ELF-1 (cell line): ENCODE results near the gene METTL23.
"Not testable (repeated sequence)": the region's sequence is repeated elsewhere in the genome, so short reads cannot be mapped to it uniquely, and the experiment has no call there.

Experiments
- DNase-seq: peaks from one replicate; pipeline ENCODE4 v3.0.0-alpha.2; 2016; ENCODE audit warnings: low read depth, low spot score

METTL23 gene

DNA sequence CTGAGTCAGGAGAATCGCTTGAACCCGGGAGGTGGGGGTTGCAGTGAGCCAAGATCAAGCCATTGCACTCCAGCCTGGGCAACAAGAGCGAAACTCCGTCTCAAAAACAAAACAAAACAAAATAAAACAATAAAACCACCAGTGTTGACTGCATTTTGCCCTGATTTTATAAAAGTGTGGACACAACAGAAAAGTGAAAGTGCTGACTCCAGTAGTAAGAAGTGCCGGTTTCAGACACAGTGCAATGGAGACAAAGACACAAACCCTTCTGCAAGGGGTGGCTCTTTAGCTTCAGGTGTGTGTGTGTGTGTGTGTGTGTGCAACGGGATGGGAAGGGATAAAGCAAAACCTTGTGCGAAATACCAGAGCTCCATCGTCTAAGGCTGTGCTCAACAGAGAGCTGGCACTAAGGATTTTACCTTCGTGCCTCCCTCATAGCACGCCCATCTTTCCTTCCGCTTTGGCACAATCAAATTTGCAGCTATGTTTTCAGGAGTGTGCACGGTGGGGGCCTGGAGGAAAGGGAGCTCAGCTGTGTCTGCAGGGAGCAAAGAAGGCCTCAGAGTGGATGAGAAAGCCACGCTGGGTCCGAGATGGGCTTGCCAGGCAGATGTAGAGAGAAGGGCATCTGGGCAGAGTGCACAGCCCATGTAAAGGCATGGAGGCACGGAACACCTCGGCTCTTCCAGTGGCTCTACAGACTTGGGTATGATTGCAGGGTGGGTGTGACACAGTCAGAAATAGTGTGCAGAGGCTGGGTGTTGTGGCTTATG lies 31.4 kb upstream of the METTL23 start:
- DNase-seq: no peak

GRCh38 chr17:76696763-76697701 lies 29.6 kb upstream of the METTL23 start:
- DNase-seq: no peak

DNA sequence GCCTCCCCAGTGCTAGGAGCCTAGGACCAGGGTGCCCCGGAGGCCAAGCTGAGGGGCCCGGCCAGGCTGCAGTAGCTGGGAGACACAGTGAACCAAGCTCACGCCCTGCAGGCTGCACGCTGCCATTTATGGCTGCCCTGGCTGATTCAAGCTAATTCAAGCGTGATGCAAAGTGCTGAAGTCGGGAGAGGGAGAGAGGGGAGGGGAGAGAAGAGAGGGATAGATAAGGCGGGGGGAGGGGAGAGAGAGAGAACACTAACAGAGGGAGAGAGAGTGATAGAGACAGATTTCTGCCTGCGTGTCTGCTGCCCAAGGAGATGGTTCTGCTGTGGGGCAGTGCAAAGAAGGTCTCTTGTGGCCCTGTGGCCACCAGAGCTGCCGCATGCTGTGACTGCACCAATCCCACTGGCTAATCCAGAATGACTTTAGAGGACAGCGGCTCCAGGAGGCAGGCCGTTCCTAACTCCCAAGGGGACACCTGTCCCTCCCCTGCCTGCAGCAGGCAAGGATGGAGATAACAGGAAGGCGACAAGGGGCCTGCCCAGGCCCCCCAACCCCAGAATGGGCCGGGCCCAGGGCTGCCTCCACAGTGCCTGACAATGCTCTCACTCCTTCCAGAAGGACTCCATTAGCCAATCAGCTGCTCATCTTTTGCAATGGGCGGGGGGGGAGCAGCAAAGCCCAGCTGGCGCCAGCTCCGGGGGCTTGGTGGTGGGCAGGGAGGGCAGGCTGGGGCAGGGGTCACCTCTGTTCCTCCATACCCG lies 28.8 kb upstream of the METTL23 start:
- peak; percentile 50 for DNase-seq

DNA sequence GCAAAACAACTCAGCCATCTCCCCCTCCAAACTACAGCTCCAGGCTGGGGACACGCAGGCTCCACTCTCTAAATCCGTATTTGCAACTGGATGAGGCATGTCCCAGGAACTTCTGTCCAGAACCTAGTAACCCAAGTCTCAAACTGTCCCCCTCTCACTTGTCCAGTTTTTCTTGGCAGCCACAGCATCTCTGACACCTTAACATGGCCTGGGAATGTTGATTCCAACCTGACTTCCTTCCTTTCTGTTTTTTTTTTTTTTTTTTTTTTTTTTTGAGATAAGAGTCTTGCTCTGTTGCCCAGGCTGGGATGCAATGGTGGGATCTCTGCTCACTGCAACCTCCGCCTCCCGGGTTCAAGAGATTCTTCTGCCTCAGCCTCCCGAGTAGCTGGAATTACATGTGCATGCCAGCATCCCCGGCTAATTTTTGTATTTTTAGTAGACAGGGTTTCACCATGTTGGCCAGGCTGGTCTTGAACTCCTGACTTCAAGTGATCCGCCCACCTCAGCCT lies 28.1 kb upstream of the METTL23 start:
- not testable (repeated sequence) for DNase-seq

DNA sequence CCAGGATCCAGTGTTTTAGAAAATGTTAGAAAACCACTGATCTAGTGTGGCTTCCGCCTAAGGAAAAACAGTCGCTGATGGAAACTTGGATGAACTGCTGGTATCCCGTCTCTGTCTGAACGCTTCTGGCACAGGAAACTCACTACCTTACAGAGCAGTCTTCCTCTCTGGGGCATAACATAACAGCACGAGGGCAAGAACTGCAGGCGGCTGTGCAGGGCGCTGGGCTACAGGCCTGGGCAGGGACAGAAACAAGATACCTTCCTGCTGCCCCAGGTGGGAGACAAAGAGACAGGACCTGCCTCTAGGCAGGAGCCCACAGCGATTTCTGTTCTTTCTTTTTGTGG lies 26.4 kb upstream of the METTL23 start:
- no peak for DNase-seq

GRCh38 chr17:76700617-76701470 lies 25.8 kb upstream of the METTL23 start:
- peak; percentile 78 for DNase-seq

- peak; percentile 47 for DNase-seq
These were observed 25.1 kb upstream of the METTL23 start for GRCh38 chr17:76701471-76701967.

- no peak for DNase-seq
These were observed 24.6 kb upstream of the METTL23 start for GRCh38 chr17:76702076-76702475.

DNA sequence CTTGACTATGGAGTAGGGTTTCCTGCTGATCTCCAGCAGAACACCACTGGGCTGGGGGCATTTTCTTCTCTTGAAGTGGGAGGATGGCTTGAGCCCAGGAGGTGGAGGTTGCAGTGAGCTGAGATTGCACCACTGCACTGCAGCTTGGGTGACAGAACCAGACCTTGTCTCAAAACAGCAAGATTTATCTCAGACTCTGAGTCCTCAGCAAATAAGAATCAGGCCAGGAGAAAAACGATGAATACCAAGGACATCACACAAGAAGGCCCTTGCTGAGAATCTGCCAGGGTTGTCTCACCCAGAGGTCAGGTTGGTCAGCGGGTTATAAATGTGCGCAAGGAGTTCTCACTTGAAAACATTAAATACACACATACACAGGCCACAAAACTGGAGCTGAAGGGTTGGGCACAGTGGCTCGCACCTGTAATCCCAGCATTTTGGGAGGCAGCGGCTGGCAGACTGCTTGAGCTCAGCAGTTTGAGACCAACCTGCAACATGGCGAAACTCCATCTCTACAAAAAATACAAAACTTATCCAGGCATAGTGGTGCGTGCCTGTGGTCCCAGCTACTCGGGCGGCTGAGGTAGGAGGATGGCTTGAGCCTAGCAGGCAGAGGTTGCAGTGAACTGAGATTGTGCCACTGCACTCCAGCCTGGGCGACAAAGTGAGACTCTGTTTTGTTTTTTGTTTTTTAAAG lies 23.6 kb upstream of the METTL23 start:
- DNase-seq: no peak

DNA sequence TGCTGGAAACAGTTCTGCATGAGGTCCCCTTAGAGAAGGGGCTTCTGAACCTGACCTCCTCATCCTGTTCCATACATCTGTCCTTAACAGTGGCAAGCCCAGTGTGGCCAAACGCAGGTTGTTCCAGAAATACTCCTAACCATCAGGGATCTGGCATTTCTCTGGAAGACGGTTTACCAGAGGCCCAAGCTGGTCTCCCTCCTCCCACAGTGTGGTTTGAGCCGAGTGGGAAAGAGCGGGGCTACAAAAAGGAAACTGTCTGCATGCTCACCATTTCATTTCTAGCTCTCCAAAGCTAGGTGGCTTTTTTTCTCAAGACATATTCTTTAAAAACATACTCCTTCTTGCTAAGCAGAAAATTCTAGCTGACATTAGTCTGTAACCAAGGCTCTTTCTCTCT lies 21.8 kb upstream of the METTL23 start:
- DNase-seq: no peak

GRCh38 chr17:76706817-76707216 lies 19.8 kb upstream of the METTL23 start:
- DNase-seq: no peak

DNA sequence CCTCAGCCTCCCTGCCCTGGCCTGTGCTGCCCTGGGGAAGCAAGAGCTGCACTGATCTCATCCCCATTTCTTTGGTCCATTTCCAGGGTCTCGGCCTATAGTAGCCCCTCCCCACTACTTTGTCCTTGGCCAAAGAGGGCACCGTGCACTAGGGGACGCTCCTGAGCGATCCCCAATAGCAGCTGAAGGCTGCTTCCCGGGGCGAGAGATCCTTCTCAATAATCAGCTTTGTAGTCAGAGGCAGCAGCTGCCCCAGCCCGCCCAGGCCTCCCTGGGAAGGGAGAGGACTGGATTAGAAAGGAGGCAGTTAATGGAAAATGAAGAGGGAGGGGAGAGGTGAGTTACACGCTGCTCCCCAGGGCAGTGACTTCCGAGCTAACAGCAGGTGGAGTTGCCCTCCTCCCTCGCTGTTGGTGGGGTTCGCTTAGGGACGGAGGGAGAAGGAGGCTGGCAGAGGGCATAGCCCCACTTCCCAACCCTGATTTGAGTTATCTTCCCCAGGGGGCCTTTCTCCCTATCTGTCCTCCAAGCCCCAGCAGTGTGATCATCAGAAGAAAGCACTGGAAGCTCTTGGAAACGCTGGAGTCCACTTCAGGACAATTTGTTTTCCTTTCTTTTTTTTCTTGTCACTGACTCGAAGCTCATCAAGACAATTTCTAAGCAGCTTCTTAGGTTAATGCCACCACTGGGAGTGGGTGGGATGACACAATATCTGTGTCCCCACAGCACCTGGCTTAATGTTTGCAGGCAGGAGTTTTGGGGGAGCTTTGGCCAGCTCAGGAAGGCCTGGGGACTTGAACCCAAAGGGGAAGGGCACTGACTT lies 18.4 kb upstream of the METTL23 start:
- peak; percentile 85 for DNase-seq

- peak; percentile 96 for DNase-seq
These were observed 17.3 kb upstream of the METTL23 start for GRCh38 chr17:76709077-76709950.

- not testable (repeated sequence) for DNase-seq
These were observed 16.4 kb upstream of the METTL23 start for GRCh38 chr17:76709951-76710862.

DNA sequence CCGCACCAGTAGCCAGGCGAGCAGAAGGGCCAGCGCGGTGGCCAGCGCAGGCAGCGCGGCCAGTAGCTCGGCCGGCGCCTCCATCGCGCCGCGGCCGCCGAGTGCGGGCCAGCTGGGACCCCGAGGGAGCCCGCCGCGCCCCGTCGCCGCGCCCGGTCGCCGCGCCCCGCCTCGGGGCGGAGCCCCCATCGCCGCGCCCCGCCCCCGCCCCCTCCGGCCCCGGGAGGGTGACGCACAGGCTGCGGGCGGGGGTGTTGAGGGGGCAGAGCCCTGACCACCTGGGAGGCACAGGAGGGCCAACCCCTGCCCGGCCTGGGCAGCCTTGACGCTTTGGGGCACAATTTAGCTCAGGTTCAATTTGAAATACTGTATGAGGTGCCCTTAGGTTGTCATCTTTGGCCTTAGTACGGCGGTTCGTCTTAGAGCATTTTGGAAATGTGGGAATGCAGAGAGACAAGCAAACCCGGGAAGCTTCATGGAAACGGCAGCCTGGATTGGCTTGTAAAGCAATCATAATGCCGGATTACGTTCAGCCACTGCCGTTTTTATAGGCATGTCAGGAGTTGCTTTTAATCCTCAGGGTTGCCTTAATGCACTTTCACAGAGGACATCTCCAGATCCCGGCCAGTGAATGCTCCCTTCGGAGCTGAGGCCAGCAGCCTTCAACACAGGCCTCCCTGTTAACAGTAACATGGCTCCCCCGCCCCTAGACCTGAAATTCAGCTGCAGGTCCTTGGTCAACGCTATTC lies 15.6 kb upstream of the METTL23 start, which contains the start of gene MXRA7:
MXRA7 (minus strand) TSS at position 103 of the 749 bp plus-strand sequence; CDS start at position 84, 19 bp downstream.
- peak; percentile 59 for DNase-seq

GRCh38 chr17:76712321-76712720 lies 14.3 kb upstream of the METTL23 start:
- not testable (repeated sequence) for DNase-seq
